Stomach (tissue), 9 donors: ENCODE data around the gene GALNT2. TPM values are rescaled to one million over a fixed set of nuclear protein-coding genes. Genes with fewer than 3 reads are reported as not detected.

ENCODE experiments used
- DNase-seq, 2 donors: peaks; one replicate each; pipeline versions ENCODE4 v3.0.0 to v3.0.0-alpha.2; 2013 to 2019
- H3K27ac ChIP-seq, 5 donors: fragments of 200-600 bp in 4 of 5; sonication (generic) in 4 of 5; one replicate each; pipeline ENCODE4 v1.5.1; 2013 to 2019; ENCODE audit warnings: mild to moderate bottlenecking in 1 of 5, moderate library complexity in 1 of 5
- H3K27me3 ChIP-seq, 3 donors: fragments of 200-600 bp; sonication (generic); one replicate each; pipeline ENCODE4 v1.5.1; 2017 to 2019; ENCODE audit warnings: mixed run types in 1 of 3
- H3K36me3 ChIP-seq, 4 donors: fragments of 200-600 bp; sonication (generic); 1 replicate in 3 of 4; 2 replicates in 1 of 4; pipeline ENCODE4 v1.5.1; 2016 to 2019
- H3K4me1 ChIP-seq, 4 donors: fragments of 200-600 bp; sonication (generic); one replicate each; pipeline ENCODE4 v1.5.1; 2016 to 2019
- H3K4me3 ChIP-seq, 4 donors: fragments of 200-600 bp; sonication (generic) in 3 of 4; one replicate each; pipeline ENCODE4 v1.5.1; 2016 to 2019; ENCODE audit warnings: mild to moderate bottlenecking in 1 of 4
- H3K9me3 ChIP-seq, 4 donors: fragments of 200-600 bp; sonication (generic); one replicate each; pipeline ENCODE4 v1.5.1; 2016 to 2019
- EP300 ChIP-seq: sonication (generic); formaldehyde crosslinking; IDR thresholded peaks from one replicate; pipeline ENCODE4 v1.6.1; 2017; ENCODE audit warnings: antibody characterized with exemption
- POLR2A ChIP-seq, 4 donors: fragments of 450-650 bp; IDR thresholded peaks; one replicate each; pipeline ENCODE4 v1.6.1; 2016; ENCODE audit warnings: antibody characterized with exemption in 4 of 4, control low read depth in 2 of 4, mild to moderate bottlenecking in 1 of 4, moderate library complexity in 1 of 4
- POLR2AphosphoS5 ChIP-seq, 3 donors: sonication (generic); formaldehyde crosslinking; IDR thresholded peaks; one replicate each; pipeline ENCODE4 v1.6.1; 2016; ENCODE audit warnings: antibody characterized with exemption in 3 of 3
- WGBS, 5 donors: extraction: QIAGEN DNeasy Blood & Tissue Kit in 3 of 5; methylation state at CpG; one replicate each; pipeline versions ENCODE4 v1.1.5 to v1.1.7; 2013 to 2018; 5-methylcytosine and 5-hydroxymethylcytosine counted together
- intact Hi-C: fragments of 100-400 bp; cut with DNase I; formaldehyde crosslinking; loops from one replicate; pipeline ENCODE4 v1.15.1; 2023; ENCODE audit warnings: low total_unique reads
- polyA plus RNA-seq, 3 donors: library from polyadenylated mRNA; stranded (reverse); fragments of 200-250 nt; gene quantifications; one replicate each; pipeline ENCODE4 v1.2.3, GENCODE V29; 2013
- total RNA-seq, 5 donors: library from RNA; depleted of rRNA; stranded (reverse); fragments of >200 nt; gene quantifications; one replicate each; pipeline versions ENCODE4 v1.1.0 to v1.2.3, GENCODE V29; 2014 to 2016
- TF ChIP-seq, protein P1 (sequence below), 7 experiments: fragments of 450-650 bp in 4 of 7; fragments of 200-600 bp in 3 of 7; sonication (generic) in 3 of 7; IDR thresholded peaks; one replicate each; pipeline ENCODE4 v1.5.1; 2016 to 2019; ENCODE audit warnings: antibody characterized with exemption in 7 of 7, control low read depth in 2 of 7, mild to moderate bottlenecking in 1 of 7
- donor health status: healthy with polysubstance abuse.
- donor health status: Bipolar disorder and iron deficiency.
- donor health status: healthy.

The GALNT2 gene
- total and polyA plus RNA-seq, 8 donors, result 5.5 to 101 (median 43.1) TPM

DNA sequence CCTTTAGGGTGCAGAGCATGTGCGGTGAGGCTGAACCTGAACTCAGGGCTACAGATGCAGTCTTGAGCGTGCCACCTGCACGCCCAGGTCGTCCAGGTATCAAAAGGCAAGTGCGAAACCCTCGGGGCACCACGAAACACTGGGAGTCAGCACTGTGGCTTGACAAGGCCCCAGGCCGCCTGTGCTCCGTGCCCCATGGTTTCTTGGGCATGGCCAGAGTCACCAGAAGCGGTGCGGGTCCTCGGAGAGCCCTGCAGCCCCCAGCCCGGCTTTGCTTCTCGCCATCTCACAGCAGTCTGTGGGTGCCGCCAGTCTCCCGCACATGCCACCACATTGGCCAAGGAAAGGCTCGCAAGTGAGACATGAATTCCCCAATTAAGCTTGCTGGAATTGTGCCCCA lies 241.8 kb downstream of the GALNT2 start:
- Histone ChIP-seq H3K36me3 (no peaks in the 10 kb centered on the region), H3K4me3 (no peak overlapping the region), H3K9me3 (no peaks in the 10 kb centered on the region), H3K27ac (no peak overlapping the region), H3K4me1 (peaks cover 0 to 14% (median 5%) of the 10 kb centered on the region in 4 donors), H3K27me3 (peaks cover 0 to 4% (median 0%) of the 10 kb centered on the region in 3 donors)
- intact Hi-C loops, result loop anchor here (10.0 kb wide), 1 partner anchor 524 kb away; no protein-coding TSS in a partner anchor
- no peak for TF ChIP-seq EP300
- TF ChIP-seq, protein P1, sequence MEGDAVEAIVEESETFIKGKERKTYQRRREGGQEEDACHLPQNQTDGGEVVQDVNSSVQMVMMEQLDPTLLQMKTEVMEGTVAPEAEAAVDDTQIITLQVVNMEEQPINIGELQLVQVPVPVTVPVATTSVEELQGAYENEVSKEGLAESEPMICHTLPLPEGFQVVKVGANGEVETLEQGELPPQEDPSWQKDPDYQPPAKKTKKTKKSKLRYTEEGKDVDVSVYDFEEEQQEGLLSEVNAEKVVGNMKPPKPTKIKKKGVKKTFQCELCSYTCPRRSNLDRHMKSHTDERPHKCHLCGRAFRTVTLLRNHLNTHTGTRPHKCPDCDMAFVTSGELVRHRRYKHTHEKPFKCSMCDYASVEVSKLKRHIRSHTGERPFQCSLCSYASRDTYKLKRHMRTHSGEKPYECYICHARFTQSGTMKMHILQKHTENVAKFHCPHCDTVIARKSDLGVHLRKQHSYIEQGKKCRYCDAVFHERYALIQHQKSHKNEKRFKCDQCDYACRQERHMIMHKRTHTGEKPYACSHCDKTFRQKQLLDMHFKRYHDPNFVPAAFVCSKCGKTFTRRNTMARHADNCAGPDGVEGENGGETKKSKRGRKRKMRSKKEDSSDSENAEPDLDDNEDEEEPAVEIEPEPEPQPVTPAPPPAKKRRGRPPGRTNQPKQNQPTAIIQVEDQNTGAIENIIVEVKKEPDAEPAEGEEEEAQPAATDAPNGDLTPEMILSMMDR (IDR thresholded peaks at IDR 0.05), result no peak
- no peak for TF ChIP-seq POLR2A (IDR thresholded peaks at IDR 0.05)
- TF ChIP-seq POLR2AphosphoS5 (IDR thresholded peaks at IDR 0.05), result no peak
- 92 to 96% (median 94%) methylated on average over 14 to 17 of the region's 17 CpGs for WGBS, 5 donors
- DNase-seq, result no peak

DNA sequence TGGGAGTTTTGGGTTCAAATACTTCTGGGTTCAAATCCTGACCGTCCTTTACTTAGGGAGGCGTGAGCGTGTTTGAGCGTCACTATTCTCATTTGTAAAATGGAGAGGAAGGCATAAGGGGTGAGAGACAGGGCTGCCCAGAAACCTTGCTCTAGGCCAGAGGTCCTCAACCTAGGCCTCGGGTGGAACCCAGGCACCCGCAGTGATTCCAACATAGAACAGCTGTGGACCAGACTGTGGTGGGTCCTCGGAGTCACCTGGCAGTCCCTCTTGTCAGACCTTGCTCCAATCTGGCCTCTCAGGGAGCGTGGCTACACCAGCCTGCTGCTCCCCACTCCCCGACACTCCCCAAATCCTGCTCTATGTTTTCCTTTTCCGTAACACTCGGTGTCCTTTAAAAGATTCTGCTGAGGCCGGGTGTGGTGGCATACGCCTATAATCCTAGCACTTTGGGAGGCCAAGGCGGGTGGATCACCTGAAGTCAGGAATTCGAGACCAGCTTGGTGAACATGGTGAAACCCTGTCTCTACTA lies 242.7 kb downstream of the GALNT2 start:
- DNase-seq, result no peak
- intact Hi-C loops, result loop anchor here (5.0 to 10.0 kb wide), 2 partner anchors 525 to 647 kb away; no protein-coding TSS in a partner anchor
- 93 to 96% (median 95%) methylated on average over 15 of the region's 15 CpGs for WGBS, 5 donors
- H3K27me3 ChIP-seq, result peaks cover 0 to 8% (median 0%) of the 10 kb centered on the region in 3 donors
- peaks cover 0 to 14% (median 5%) of the 10 kb centered on the region in 4 donors for H3K4me1 ChIP-seq
- no peaks in the 10 kb centered on the region for H3K36me3 ChIP-seq
- no peaks in the 10 kb centered on the region for H3K9me3 ChIP-seq
- H3K27ac ChIP-seq, result no peak overlapping the region
- no peak for TF ChIP-seq EP300
- no peak for TF ChIP-seq POLR2A (IDR thresholded peaks at IDR 0.05)
- no peak for TF ChIP-seq POLR2AphosphoS5 (IDR thresholded peaks at IDR 0.05)
- TF ChIP-seq, protein P1 (IDR thresholded peaks at IDR 0.05), result no peak
- H3K4me3 ChIP-seq, result no peak overlapping the region

DNA sequence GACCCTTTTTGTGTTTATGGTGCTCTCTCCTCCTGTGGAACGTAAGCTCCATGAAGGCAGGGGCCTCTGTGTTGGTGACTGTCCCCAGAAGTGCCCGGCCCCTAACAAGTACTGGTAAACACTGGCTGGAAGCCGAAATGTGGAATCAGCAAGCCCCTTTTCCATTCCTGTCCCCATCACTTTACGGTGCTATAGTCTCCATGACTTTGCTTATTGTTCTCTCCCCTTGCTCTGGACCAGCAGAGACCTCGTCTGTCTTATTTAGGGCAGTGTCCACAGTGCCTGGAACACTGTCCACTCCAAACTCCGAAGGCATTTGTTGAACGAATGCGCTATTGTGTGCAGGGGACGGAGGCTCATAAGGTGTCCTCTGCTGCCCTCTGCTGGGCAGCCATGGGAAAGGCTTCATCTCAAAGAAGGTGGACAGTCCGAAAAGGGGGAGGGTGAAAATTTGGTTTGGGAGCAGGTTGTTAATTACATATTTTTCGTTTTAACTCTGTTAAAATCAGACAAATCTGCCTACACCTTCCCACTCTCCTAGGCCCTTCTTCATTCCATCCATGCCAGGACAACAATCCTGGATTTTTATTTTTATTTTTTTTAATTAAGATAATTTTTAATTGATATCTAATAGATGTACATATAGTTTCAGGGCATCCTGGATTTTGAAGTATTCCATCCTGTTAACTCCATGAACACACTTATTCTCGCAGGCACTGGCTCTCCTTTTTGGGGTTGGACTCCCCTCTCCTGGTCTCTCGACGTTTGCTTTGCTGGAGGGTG lies 243.5 kb downstream of the GALNT2 start:
- Histone ChIP-seq H3K4me1 (peaks cover 0 to 14% (median 5%) of the 10 kb centered on the region in 4 donors), H3K27ac (no peak overlapping the region), H3K36me3 (no peaks in the 10 kb centered on the region), H3K4me3 (no peak overlapping the region), H3K9me3 (no peaks in the 10 kb centered on the region), H3K27me3 (peaks cover 0 to 8% (median 0%) of the 10 kb centered on the region in 3 donors)
- intact Hi-C loops, result loop anchor here (5.0 kb wide), 1 partner anchor 648 kb away; no protein-coding TSS in a partner anchor
- TF ChIP-seq POLR2AphosphoS5 (IDR thresholded peaks at IDR 0.05), result peak in 1 of 3 donors; percentile 56
- TF ChIP-seq, protein P1 (IDR thresholded peaks at IDR 0.05), result peak in 5 of 7 experiments; percentile 86 to 94 (median 91)
- TF ChIP-seq EP300, result no peak
- 30 to 35% (median 33%) methylated on average over 14 of the region's 14 CpGs for WGBS, 5 donors
- peak; percentile 84 to 92 for DNase-seq

DNA sequence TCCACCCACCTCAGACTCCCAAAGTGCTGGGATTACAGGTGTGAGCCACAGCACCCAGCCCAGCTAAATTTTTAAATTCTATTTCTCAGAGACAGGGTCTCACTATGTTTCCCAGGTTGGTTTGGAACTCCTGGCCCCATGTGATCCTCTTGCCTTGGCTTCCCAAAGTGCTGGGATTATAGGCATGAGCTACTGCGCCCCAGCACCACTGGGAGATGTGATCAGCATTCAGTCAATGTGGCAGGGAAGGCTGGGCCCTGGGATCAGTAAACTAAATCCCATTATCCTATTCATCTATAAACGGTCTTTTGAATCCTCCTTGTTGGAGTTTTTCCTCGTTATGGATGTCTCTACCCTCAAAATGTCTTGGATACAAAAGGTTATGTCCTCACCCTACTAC lies 245.6 kb downstream of the GALNT2 start:
- Histone ChIP-seq H3K4me3 (no peak overlapping the region), H3K27ac (no peak overlapping the region), H3K27me3 (peaks cover 0 to 8% (median 0%) of the 10 kb centered on the region in 3 donors), H3K9me3 (no peaks in the 10 kb centered on the region), H3K4me1 (peaks cover 0 to 7% (median 3%) of the 10 kb centered on the region in 4 donors), H3K36me3 (no peaks in the 10 kb centered on the region)
- TF ChIP-seq POLR2A (IDR thresholded peaks at IDR 0.05) (no peak), POLR2AphosphoS5 (IDR thresholded peaks at IDR 0.05) (no peak), EP300 (no peak)
- TF ChIP-seq, protein P1 (IDR thresholded peaks at IDR 0.05), result no peak
- 47 to 67% (median 64%) methylated on average over 3 of the region's 3 CpGs for WGBS, 5 donors
- intact Hi-C loops, result loop anchor here (5.0 kb wide), 1 partner anchor 650 kb away; no protein-coding TSS in a partner anchor
- no peak for DNase-seq
